Astrocyte (in vitro differentiated cells and primary cell): Measurements from ENCODE around the gene PODNL1. TPM values are rescaled to one million over a fixed set of nuclear protein-coding genes. Genes with fewer than 3 reads are reported as not detected.

Source experiments
- DNase-seq: peaks from one replicate; pipeline ENCODE4 v3.0.0-alpha.2; 2010; ENCODE audit warnings: low read depth
- FAIRE-seq: peaks from 2 replicates; lab custom pipeline; 2011; peaks lifted over from hg19 to GRCh38; lab: Jason Lieb, UNC
- H2AFZ ChIP-seq: 2 replicates; pipeline ENCODE4 v1.6.0; 2012; ENCODE audit warnings: low read depth, low read length, inconsistent platforms
- H3K27ac ChIP-seq: 2 replicates; pipeline ENCODE4 v1.5.1; 2011; ENCODE audit warnings: low read depth, low read length, inconsistent platforms
- H3K27me3 ChIP-seq: 2 replicates; pipeline ENCODE4 v1.6.0; 2011; ENCODE audit warnings: low read length, inconsistent platforms; ENCODE audit not compliant: insufficient read depth
- H3K36me3 ChIP-seq: 2 replicates; pipeline ENCODE4 v1.5.1; 2011; ENCODE audit warnings: low read length, inconsistent platforms; ENCODE audit not compliant: insufficient read depth
- H3K4me1 ChIP-seq: 2 replicates; pipeline ENCODE4 v1.5.1; 2011; ENCODE audit warnings: low read length, inconsistent platforms; ENCODE audit not compliant: insufficient read depth
- H3K4me2 ChIP-seq: 2 replicates; pipeline ENCODE4 v1.6.0; 2012; ENCODE audit warnings: low read length, inconsistent platforms
- H3K4me3 ChIP-seq: 2 replicates; pipeline ENCODE4 v1.5.1; 2011; ENCODE audit warnings: low read depth, mild to moderate bottlenecking, low read length, inconsistent platforms; ENCODE audit not compliant: insufficient read depth
- H3K79me2 ChIP-seq: 2 replicates; pipeline ENCODE4 v1.6.0; 2012; ENCODE audit warnings: mild to moderate bottlenecking, low read length, inconsistent platforms; ENCODE audit not compliant: insufficient read depth
- H3K9ac ChIP-seq: 2 replicates; pipeline ENCODE4 v1.6.0; 2012; ENCODE audit warnings: mild to moderate bottlenecking, low read length, inconsistent platforms
- H3K9me3 ChIP-seq: 2 replicates; pipeline ENCODE4 v1.5.1; 2012; ENCODE audit warnings: low read depth, mild to moderate bottlenecking, low read length, inconsistent platforms; ENCODE audit not compliant: insufficient read depth
- H4K20me1 ChIP-seq: 2 replicates; pipeline ENCODE4 v1.6.0; 2012; ENCODE audit warnings: low read length, inconsistent platforms; ENCODE audit not compliant: insufficient read depth
- H3K27ac Mint-ChIP-seq: one replicate; pipeline ENCODE4 v1.8.0; 2021; ENCODE audit warnings: mild to moderate bottlenecking, mixed read lengths; ENCODE audit not compliant: unreplicated experiment
- H3K27me3 Mint-ChIP-seq: one replicate; pipeline ENCODE4 v1.8.0; 2021; ENCODE audit warnings: low read depth, mixed read lengths; ENCODE audit not compliant: unreplicated experiment
- H3K36me3 Mint-ChIP-seq: one replicate; pipeline ENCODE4 v1.8.0; 2021; ENCODE audit warnings: low read depth, mixed read lengths; ENCODE audit not compliant: unreplicated experiment
- H3K4me1 Mint-ChIP-seq: one replicate; pipeline ENCODE4 v1.8.0; 2021; ENCODE audit warnings: low read depth, mixed read lengths; ENCODE audit not compliant: unreplicated experiment
- H3K4me3 Mint-ChIP-seq: one replicate; pipeline ENCODE4 v1.8.0; 2021; ENCODE audit warnings: mild to moderate bottlenecking, moderate library complexity, mixed read lengths; ENCODE audit not compliant: unreplicated experiment
- H3K9me3 Mint-ChIP-seq: one replicate; pipeline ENCODE4 v1.8.0; 2021; ENCODE audit warnings: mild to moderate bottlenecking, mixed read lengths; ENCODE audit not compliant: unreplicated experiment
- EZH2 ChIP-seq: IDR thresholded peaks from 2 replicates; pipeline ENCODE4 v1.6.1; 2012; ENCODE audit warnings: mild to moderate bottlenecking, low read length, inconsistent platforms; ENCODE audit not compliant: insufficient read depth
- total RNA-seq: library from RNA; stranded (reverse); gene quantifications from 2 replicates; pipeline ENCODE4 v1.2.1, GENCODE V29; 2021
- TF ChIP-seq, protein P1 (sequence below): IDR thresholded peaks from 2 replicates; pipeline ENCODE4 v1.5.1; 2011; ENCODE audit warnings: low read depth, mild to moderate bottlenecking, inconsistent platforms, low read length, moderate library complexity; ENCODE audit not compliant: insufficient read depth

Gene PODNL1
- total RNA-seq, 1 donor from 2014 or later: 3.3 TPM

DNA sequence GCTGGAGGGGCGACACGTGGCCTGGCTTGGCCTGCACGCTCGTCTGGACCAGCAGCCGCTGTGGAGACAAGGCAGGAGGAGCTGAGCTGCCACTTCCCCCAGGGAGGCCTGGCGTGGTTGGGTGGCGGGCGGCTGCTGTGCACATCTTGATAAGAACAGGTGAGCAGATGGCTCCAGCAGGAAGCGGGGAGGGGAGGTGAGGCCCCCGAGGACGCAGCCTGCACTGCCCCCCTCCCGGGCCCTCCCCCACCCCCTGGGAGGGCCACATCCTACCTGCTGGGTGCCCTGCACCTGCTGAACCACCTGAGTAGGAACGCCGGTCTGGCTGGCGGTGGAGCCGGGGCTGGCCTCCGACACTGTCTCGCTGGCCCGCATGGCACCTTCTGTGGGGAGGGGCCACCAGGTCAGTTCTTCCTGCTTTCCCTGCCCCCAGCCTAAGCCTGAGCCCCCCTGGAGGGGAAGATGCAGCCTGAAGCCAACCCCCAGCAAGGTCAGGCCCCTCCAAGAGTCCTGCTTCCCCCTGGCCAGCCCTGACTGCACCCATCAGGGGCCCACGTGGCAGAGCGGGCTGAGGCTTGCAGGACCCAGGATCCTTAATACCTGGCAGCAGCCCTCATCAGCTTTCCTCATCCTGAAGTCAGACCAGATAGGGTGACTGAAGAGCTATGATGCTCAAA, 45.1 kb upstream of the PODNL1 start:
- no peak for FAIRE-seq
- H3K4me1 Mint-ChIP-seq: peaks cover 5% of the 10 kb centered on the region
- TF ChIP-seq, protein P1, sequence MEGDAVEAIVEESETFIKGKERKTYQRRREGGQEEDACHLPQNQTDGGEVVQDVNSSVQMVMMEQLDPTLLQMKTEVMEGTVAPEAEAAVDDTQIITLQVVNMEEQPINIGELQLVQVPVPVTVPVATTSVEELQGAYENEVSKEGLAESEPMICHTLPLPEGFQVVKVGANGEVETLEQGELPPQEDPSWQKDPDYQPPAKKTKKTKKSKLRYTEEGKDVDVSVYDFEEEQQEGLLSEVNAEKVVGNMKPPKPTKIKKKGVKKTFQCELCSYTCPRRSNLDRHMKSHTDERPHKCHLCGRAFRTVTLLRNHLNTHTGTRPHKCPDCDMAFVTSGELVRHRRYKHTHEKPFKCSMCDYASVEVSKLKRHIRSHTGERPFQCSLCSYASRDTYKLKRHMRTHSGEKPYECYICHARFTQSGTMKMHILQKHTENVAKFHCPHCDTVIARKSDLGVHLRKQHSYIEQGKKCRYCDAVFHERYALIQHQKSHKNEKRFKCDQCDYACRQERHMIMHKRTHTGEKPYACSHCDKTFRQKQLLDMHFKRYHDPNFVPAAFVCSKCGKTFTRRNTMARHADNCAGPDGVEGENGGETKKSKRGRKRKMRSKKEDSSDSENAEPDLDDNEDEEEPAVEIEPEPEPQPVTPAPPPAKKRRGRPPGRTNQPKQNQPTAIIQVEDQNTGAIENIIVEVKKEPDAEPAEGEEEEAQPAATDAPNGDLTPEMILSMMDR: no peak
- TF ChIP-seq EZH2: no peak

DNA sequence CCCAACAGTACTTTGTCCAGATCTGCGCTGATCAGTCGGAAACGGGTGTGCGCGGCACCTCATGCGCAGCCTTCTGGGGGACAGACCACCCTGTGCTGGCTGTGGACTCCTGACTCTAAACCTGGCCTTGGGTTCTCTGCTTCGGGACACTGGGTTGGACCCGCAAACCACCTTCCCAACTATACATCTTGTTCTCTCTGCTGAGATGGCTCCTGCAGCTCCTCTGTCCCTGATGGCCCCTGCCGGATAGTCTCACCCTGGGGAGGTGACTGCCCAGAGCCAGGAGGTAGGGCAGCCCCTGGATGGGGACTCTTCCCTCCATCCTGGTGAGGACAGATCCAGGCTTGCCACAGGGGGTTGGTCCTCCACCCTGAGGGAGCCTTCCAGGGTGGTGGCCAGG, 44.6 kb upstream of the PODNL1 start:
- Histone ChIP-seq H3K9me3 (no peaks in the 10 kb centered on the region), H3K9ac (no peak overlapping the region), H3K4me3 (no peak overlapping the region), H3K27ac (no peak overlapping the region), H3K4me2 (no peak overlapping the region), H3K79me2 (no peaks in the 10 kb centered on the region), H3K4me1 (peaks cover 9% of the 10 kb centered on the region), H3K36me3 (no peaks in the 10 kb centered on the region), H4K20me1 (peaks cover 5% of the 10 kb centered on the region), H3K27me3 (no peaks in the 10 kb centered on the region), H2AFZ (no peak overlapping the region)
- no peak for FAIRE-seq
- H3K27me3 Mint-ChIP-seq: no peaks in the 10 kb centered on the region
- no peak overlapping the region for H3K4me3 Mint-ChIP-seq
- no peaks in the 10 kb centered on the region for H3K9me3 Mint-ChIP-seq
- H3K27ac Mint-ChIP-seq: no peak overlapping the region
- H3K4me1 Mint-ChIP-seq: peaks cover 5% of the 10 kb centered on the region
- H3K36me3 Mint-ChIP-seq: peaks cover 4% of the 10 kb centered on the region
- no peak for TF ChIP-seq EZH2
- TF ChIP-seq, protein P1: no peak
- no peak for DNase-seq

More for the DNA sequence above, 45.1 kb upstream of the PODNL1 start:
- Mint-ChIP-seq H3K9me3 (no peaks in the 10 kb centered on the region), H3K36me3 (peaks cover 6% of the 10 kb centered on the region), H3K4me3 (no peak overlapping the region), H3K27ac (no peak overlapping the region), H3K27me3 (no peaks in the 10 kb centered on the region)
- Histone ChIP-seq H3K79me2 (no peaks in the 10 kb centered on the region), H3K4me3 (no peak overlapping the region), H3K27me3 (no peaks in the 10 kb centered on the region), H3K4me1 (peaks cover 9% of the 10 kb centered on the region), H3K4me2 (no peak overlapping the region), H2AFZ (no peak overlapping the region), H3K9ac (no peak overlapping the region), H3K9me3 (no peaks in the 10 kb centered on the region), H3K27ac (no peak overlapping the region), H4K20me1 (peaks cover 5% of the 10 kb centered on the region), H3K36me3 (no peaks in the 10 kb centered on the region)
- no peak for DNase-seq

DNA sequence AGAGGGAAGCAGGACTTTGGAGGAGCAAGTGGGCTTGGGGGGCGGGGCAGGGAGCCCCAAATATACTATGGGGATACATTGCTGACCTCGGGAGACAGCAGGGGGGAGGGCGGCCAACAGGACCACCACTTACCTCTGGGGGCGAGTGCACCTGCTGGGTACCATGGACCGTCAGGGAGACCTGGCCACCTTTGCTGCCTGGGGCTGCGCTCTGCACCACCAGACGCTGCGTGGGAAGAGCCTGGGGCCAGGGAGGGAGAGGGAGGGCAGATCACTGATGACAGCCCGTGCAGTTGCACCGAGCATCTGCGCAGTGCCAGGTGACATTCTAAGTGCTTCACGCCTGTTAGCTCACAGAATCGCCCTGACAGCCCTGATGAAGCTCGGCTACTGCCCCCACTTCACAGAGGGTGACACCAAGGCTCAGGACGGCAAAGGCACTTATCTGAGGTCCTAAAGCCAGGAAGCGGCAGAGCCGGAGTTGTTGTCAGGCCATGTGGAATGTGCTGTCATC, 43.8 kb upstream of the PODNL1 start:
- H3K9ac ChIP-seq: no peak overlapping the region
- Mint-ChIP-seq H3K4me1 (peaks cover 5% of the 10 kb centered on the region), H3K36me3 (peaks cover 4% of the 10 kb centered on the region), H3K27me3 (no peaks in the 10 kb centered on the region), H3K27ac (no peak overlapping the region), H3K4me3 (no peak overlapping the region), H3K9me3 (no peaks in the 10 kb centered on the region)
- no peak overlapping the region for H3K4me3 ChIP-seq
- peaks cover 9% of the 10 kb centered on the region for H3K4me1 ChIP-seq
- no peak overlapping the region for H3K27ac ChIP-seq
- H3K9me3 ChIP-seq: no peaks in the 10 kb centered on the region
- no peak for DNase-seq
- peaks cover 5% of the 10 kb centered on the region for H4K20me1 ChIP-seq
- H3K36me3 ChIP-seq: no peaks in the 10 kb centered on the region
- FAIRE-seq: no peak
- H3K4me2 ChIP-seq: no peak overlapping the region
- no peaks in the 10 kb centered on the region for H3K79me2 ChIP-seq
- TF ChIP-seq, protein P1: no peak
- TF ChIP-seq EZH2: no peak
- no peak overlapping the region for H2AFZ ChIP-seq
- no peaks in the 10 kb centered on the region for H3K27me3 ChIP-seq
